KG1 (cell line): ENCODE measurements around the gene RASGRF1.

Experiments
- DNase-seq: peaks from one replicate; lab custom pipeline; 2025; lab: John Stamatoyannopoulos, UW

Gene RASGRF1

GRCh38 chr15:78985859-78986475, 104.6 kb downstream of the RASGRF1 start:
- DNase-seq: no peak

GRCh38 chr15:78984041-78984440, 106.5 kb downstream of the RASGRF1 start:
- DNase-seq: no peak

GRCh38 chr15:78983146-78983918, 107.2 kb downstream of the RASGRF1 start:
- DNase-seq: no peak

GRCh38 chr15:78982736-78983135, 107.8 kb downstream of the RASGRF1 start:
- DNase-seq: no peak

- no peak for DNase-seq
Observed at GRCh38 chr15:78981532-78982313, 108.9 kb downstream of the RASGRF1 start.

- DNase-seq: no peak
Observed at GRCh38 chr15:78979456-78980320, 110.9 kb downstream of the RASGRF1 start.

- no peak for DNase-seq
Observed at GRCh38 chr15:78978601-78979179, 111.9 kb downstream of the RASGRF1 start.

- DNase-seq: no peak
Observed at GRCh38 chr15:78977591-78978347, 112.8 kb downstream of the RASGRF1 start.

GRCh38 chr15:78977091-78977571, 113.4 kb downstream of the RASGRF1 start:
- no peak for DNase-seq

GRCh38 chr15:78976691-78977090, 113.9 kb downstream of the RASGRF1 start:
- no peak for DNase-seq

- DNase-seq: no peak
Observed at GRCh38 chr15:78974272-78974918, 116.2 kb downstream of the RASGRF1 start.

GRCh38 chr15:78969687-78970349, 120.8 kb downstream of the RASGRF1 start:
- DNase-seq: no peak

- DNase-seq: no peak
Observed at GRCh38 chr15:78968539-78969271, 121.9 kb downstream of the RASGRF1 start.

GRCh38 chr15:78968114-78968513, 122.5 kb downstream of the RASGRF1 start:
- no peak for DNase-seq

- DNase-seq: no peak
Observed at GRCh38 chr15:78960308-78960707, 130.3 kb downstream of the RASGRF1 start.

- DNase-seq: no peak
Observed at GRCh38 chr15:78959360-78959759, 131.2 kb downstream of the RASGRF1 start.

- no peak for DNase-seq
Observed at GRCh38 chr15:78957416-78958093, 133.0 kb downstream of the RASGRF1 start.

- no peak for DNase-seq
Observed at GRCh38 chr15:78956937-78957336, 133.6 kb downstream of the RASGRF1 start.
